Left lung (tissue), 14 donors: Measurements from ENCODE around the gene TEX26. TPM values are rescaled to one million over a fixed set of nuclear protein-coding genes. Genes with fewer than 3 reads are reported as not detected.

Source experiments
- ATAC-seq: fragments of 200-7000 bp; cut with Tn5 transposase; one replicate; pipeline ENCODE4 v1.9.1; 2020; ENCODE audit warnings: moderate library complexity
- DNase-seq, 4 donors: peaks; one replicate each; pipeline ENCODE4 v3.0.0-alpha.2; 2013 to 2020
- H3K27ac ChIP-seq, 2 donors: fragments of 200-600 bp; sonication (generic) in 1 of 2; one replicate each; pipeline versions ENCODE4 v1.5.0 to v1.8.0; 2020 to 2021
- H3K27me3 ChIP-seq, 2 donors: fragments of 200-600 bp; sonication (generic) in 1 of 2; one replicate each; pipeline versions ENCODE4 v1.5.0 to v1.8.0; 2020 to 2021
- H3K36me3 ChIP-seq, 2 donors: fragments of 200-600 bp; sonication (generic) in 1 of 2; one replicate each; pipeline versions ENCODE4 v1.5.0 to v1.8.0; 2020 to 2021
- H3K4me1 ChIP-seq, 2 donors: fragments of 200-600 bp; one replicate each; pipeline ENCODE4 v1.8.0; 2021
- H3K4me3 ChIP-seq, 2 donors: fragments of 200-600 bp; sonication (generic) in 1 of 2; one replicate each; pipeline versions ENCODE4 v1.5.0 to v1.8.0; 2020 to 2021; ENCODE audit warnings: mild to moderate bottlenecking in 1 of 2
- H3K9me3 ChIP-seq, 2 donors: fragments of 200-600 bp; sonication (generic) in 1 of 2; one replicate each; pipeline versions ENCODE4 v1.5.0 to v1.8.0; 2020 to 2021
- intact Hi-C, 2 donors: fragments of 100-400 bp; cut with DNase I; formaldehyde crosslinking; loops; one replicate each; pipeline versions ENCODE4 v1.11.2 to v1.14.2; 2022
- long read RNA-seq, 12 donors: library from polyadenylated mRNA in 2 of 12; unstranded in 2 of 12; transcript quantifications; one replicate each; pipeline ENCODE4 v2.0.0 and lab custom pipeline, GENCODE V29; 2019 to 2026
- polyA plus RNA-seq, 6 donors: library from polyadenylated mRNA; unstranded; fragments of 120-200 nt; gene quantifications; one replicate each; pipeline ENCODE4 v1.2.1, GENCODE V29; 2013; ENCODE audit not compliant: insufficient read length in 6 of 6
- total RNA-seq, 2 donors: library from RNA; stranded (reverse); fragmentation: NEBNext Ultra II Directional; extraction: Animal tissue kit (Norgen Biotek cat#: 25700); gene quantifications; one replicate each; pipeline ENCODE4 v1.2.1, GENCODE V29; 2021
- TF ChIP-seq, protein P1 (sequence below), 2 donors: fragments of 200-600 bp; sonication (generic) in 1 of 2; IDR thresholded peaks; one replicate each; pipeline versions ENCODE4 v1.5.0 to v1.8.0; 2021; ENCODE audit warnings: antibody characterized with exemption in 2 of 2
- donor health status: DM: no; HTN: yes; CAD: no.
- donor health status: DM: no; HTN: no; CAD: no.

TEX26 gene
- total RNA-seq (under 1 TPM in 1 of 2 donors, not detected in 1; 0.47 TPM), polyA plus RNA-seq (1 to 10 TPM in 3 of 6 donors, under 1 TPM in 3; 0.53 to 2.4 (median 1.1) TPM)
- long read RNA-seq, donor 1, partial matches to known transcripts = 0 of 1 reads
- long read RNA-seq, donor 1, other reads (novel, unspliced or antisense) = 0 of 1 reads
- long read RNA-seq, donor 2 = 0 reads
- long read RNA-seq, donor 3 = 0 reads
- long read RNA-seq, donor 4 = 0 reads
- long read RNA-seq, donor 5, partial matches to known transcripts = 0 of 1 reads
- long read RNA-seq, donor 5, other reads (novel, unspliced or antisense) = 0 of 1 reads
- long read RNA-seq, donor 6 = 0 reads
- long read RNA-seq, donor 7, partial matches to known transcripts = 0 of 1 reads
- long read RNA-seq, donor 7, other reads (novel, unspliced or antisense) = 0 of 1 reads
- long read RNA-seq, donor 8 = 0 reads
- long read RNA-seq, donor 9 = 0 reads
- long read RNA-seq, donor 10 = 0 reads
- long read RNA-seq, donor 11 = 0 reads
- long read RNA-seq, donor 12 = 0 reads

DNA sequence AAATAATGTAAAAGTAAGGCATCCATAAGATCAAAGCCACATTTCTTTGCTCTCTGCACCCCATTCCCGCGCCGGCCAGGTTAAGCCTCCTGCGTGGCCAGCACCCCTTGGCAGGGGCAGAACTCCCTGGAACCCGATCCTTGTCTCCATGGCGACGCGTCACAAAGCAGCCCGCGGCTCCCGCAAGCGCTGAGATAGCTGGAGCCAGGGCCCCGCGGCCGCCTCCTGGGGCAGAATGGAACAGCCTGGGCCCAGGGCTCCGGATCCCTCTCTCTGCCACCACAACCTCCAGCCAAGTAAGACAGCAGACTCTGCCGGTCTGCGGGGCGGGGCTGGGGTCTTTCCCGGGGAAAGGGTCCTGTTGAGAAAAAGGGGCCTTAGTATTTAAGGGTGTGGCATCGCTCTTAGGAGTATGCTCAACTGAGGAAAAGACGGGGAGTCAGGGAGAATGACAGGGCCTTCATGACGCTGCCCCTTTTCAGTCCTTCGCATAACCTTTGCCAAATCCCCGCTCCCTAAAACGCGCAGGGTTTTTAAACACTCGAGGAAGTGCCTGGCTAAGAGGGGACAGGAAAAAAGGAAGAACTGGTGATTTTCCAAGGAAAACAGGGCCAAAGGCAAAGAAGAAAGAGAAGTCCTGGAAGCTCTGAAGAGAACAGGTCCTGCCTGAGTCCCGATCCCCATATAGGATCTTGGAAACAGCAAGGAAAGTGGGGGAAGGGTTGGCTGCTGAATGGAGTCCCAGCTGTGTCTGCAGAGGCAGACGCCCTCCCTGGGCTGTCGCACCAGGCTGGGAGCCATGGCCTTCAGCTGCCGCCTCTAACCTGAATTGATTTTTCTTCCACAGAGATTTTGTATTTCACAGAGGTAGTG lies at the start of gene TEX26:
TSS of gene TEX26 (plus strand) at position 176 of the 873 bp plus-strand sequence. CDS start at position 236, 60 bp downstream.
- ATAC-seq = peak; percentile 34
- TF ChIP-seq, protein P1, sequence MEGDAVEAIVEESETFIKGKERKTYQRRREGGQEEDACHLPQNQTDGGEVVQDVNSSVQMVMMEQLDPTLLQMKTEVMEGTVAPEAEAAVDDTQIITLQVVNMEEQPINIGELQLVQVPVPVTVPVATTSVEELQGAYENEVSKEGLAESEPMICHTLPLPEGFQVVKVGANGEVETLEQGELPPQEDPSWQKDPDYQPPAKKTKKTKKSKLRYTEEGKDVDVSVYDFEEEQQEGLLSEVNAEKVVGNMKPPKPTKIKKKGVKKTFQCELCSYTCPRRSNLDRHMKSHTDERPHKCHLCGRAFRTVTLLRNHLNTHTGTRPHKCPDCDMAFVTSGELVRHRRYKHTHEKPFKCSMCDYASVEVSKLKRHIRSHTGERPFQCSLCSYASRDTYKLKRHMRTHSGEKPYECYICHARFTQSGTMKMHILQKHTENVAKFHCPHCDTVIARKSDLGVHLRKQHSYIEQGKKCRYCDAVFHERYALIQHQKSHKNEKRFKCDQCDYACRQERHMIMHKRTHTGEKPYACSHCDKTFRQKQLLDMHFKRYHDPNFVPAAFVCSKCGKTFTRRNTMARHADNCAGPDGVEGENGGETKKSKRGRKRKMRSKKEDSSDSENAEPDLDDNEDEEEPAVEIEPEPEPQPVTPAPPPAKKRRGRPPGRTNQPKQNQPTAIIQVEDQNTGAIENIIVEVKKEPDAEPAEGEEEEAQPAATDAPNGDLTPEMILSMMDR (IDR thresholded peaks at IDR 0.05) = no peak
- peak in 3 of 4 donors; percentile 29 to 76 (median 54) for DNase-seq
- Histone ChIP-seq H3K4me3 (no peak within 1 kb of the TSS), H3K27me3 (peaks cover 0 to 27% of the 10 kb centered on the region in 2 donors), H3K9me3 (no peaks in the 10 kb centered on the region), H3K27ac (no peak within 1 kb of the TSS), H3K36me3 (no peaks in the 10 kb centered on the region), H3K4me1 (no peaks in the 10 kb centered on the region)
- intact Hi-C loops = no loop called here

DNA sequence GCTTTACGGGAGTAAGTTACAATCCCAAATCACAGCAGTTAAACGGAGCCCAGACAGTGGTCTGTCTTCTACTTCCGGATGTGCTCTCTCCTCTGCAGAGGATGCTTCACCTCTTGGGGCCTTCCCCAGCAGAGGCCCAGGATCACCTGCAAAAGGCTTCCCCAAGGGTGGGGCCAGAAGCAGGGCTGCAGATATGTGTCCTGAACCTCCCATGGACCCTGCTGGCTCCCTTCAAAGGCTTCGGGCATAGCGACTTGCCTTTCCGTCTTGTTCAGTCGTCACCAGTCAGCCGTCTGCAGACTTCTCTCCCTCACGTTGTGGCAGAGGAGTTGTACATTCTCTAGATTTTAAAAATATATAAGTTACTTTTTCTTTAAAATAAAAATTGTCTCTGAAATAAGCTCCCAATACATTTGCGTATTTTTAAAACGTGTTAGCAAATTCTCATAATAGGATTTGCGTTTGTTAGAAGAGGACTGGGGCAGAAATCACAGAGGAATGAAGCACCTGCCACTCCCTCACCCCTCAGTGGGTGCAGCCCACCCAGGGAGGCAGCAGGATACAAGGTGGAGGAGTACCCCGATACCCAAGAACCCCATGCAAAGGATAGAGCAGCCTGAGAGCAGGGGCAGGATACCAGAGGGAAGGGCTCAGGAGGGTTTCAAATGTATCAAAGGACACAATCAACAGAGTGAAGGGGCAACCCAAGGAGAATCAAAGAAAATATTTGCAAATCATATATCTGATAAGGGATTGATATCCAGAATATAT lies 49.3 kb upstream of the TEX26 start:
- ATAC-seq = no peak
- Histone ChIP-seq H3K36me3 (no peaks in the 10 kb centered on the region), H3K27ac (no peak overlapping the region), H3K4me1 (peaks cover 0 to 5% of the 10 kb centered on the region in 2 donors), H3K9me3 (peaks cover 0 to 13% of the 10 kb centered on the region in 2 donors), H3K4me3 (no peak overlapping the region), H3K27me3 (no peaks in the 10 kb centered on the region)
- no peak for DNase-seq
- intact Hi-C loops = no loop called here
- TF ChIP-seq, protein P1 (IDR thresholded peaks at IDR 0.05) = no peak

DNA sequence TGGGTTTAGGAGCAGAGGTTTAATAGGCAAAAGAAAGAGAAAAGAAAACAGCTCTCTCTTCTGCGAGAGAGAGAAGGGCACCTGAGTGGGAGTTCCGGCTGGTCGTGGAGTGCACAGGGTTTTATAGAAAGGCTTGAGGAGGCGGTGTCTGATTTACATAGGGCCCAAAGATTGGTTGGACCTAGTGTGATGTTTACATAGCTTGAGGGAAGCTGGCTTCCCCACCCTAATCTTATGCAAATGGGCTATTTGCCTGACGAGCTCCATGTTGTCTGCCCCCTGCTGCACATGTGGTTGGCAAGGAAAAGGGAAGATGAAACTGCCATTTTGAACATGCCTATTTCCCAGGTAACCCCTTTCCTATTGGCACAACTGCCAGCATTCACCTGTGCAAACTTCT lies 47.9 kb upstream of the TEX26 start:
- Histone ChIP-seq H3K27me3 (no peaks in the 10 kb centered on the region), H3K4me1 (peaks cover 0 to 5% of the 10 kb centered on the region in 2 donors), H3K4me3 (no peak overlapping the region), H3K36me3 (no peaks in the 10 kb centered on the region), H3K27ac (no peak overlapping the region), H3K9me3 (peaks cover 0 to 13% of the 10 kb centered on the region in 2 donors)
- TF ChIP-seq, protein P1 (IDR thresholded peaks at IDR 0.05) = no peak
- intact Hi-C loops = no loop called here
- DNase-seq (no peak), ATAC-seq (no peak)

DNA sequence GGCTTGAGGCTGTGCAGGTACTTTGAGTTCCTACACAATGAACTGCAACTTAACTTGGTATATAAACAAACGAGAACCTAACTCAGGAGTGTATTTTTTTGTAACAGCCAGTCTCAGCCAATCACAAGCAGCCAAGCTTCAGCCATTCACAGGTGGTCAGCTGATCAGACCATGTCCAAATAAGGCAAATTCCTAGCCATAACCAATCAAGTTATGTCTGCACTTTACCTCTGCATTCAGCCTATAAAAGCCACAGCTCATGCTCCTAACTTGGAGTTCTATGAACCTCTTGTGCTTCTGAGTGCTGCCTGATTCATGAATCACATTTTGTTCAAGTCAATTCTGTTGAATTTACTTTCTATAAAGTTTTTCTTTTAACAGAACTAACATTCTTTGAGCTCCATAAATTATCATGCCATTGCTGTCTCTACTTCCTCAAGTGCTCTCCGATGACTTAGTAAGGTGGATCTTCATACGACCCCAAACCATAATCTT lies 43.2 kb upstream of the TEX26 start:
- Histone ChIP-seq H3K4me1 (no peaks in the 10 kb centered on the region), H3K9me3 (peaks cover 0 to 11% of the 10 kb centered on the region in 2 donors), H3K36me3 (no peaks in the 10 kb centered on the region), H3K4me3 (no peak overlapping the region), H3K27me3 (no peaks in the 10 kb centered on the region), H3K27ac (no peak overlapping the region)
- ATAC-seq (no peak), DNase-seq (no peak)
- TF ChIP-seq, protein P1 (IDR thresholded peaks at IDR 0.05) = no peak
- intact Hi-C loops = no loop called here
